IMR-90 (cell line): Measurements from ENCODE around the gene SRBD1. TPM values are rescaled to one million over a fixed set of nuclear protein-coding genes. Genes with fewer than 3 reads are reported as not detected.

ENCODE experiments used
- ATAC-seq: fragments of 200-7000 bp; cut with Tn5 transposase; 2 replicates; pipeline ENCODE4 v1.9.1; 2020; ENCODE audit warnings: low read depth, mild to moderate bottlenecking, moderate library complexity
- BruUV-seq: library from RNA; stranded (reverse); fragments of 400-500 nt; replicated peaks from 2 replicates; lab custom pipeline; 2021; lab: Mats Ljungman, UMichigan
- CTCF ChIA-PET: fragments of 300-600 bp; formaldehyde crosslinking; extraction: SDS; loops from one replicate; lab custom pipeline; 2021; ENCODE audit warnings: antibody characterized with exemption; lab: Yijun Ruan, JAX
- POLR2A ChIA-PET: fragments of 300-600 bp; sonication (Branson Sonifier 250); formaldehyde crosslinking; loops from one replicate; lab custom pipeline; 2022; ENCODE audit warnings: antibody characterized with exemption; ENCODE audit not compliant: unreplicated experiment; lab: Charles Lee
- DNase-seq: peaks from one replicate; pipeline ENCODE4 v3.0.0; 2013
- H2AFZ ChIP-seq: replicated peaks from 2 replicates; pipeline ENCODE3; 2013; ENCODE audit warnings: low read length, mild to moderate bottlenecking; ENCODE audit not compliant: poor library complexity
- H2AK5ac ChIP-seq: 2 replicates; pipeline ENCODE4 v1.6.1; 2013; ENCODE audit warnings: low read depth, low read length, inconsistent platforms
- H2AK9ac ChIP-seq: replicated peaks from 2 replicates; pipeline ENCODE3; 2013; ENCODE audit warnings: mild to moderate bottlenecking, low read depth, low read length, moderate library complexity; ENCODE audit not compliant: poor library complexity
- H2BK120ac ChIP-seq: 2 replicates; pipeline ENCODE4 v1.6.1; 2013; ENCODE audit warnings: low read depth, low read length, inconsistent platforms
- H2BK15ac ChIP-seq: 3 replicates; pipeline ENCODE4 v1.6.1; 2013; ENCODE audit warnings: low read depth, low read length, inconsistent platforms
- H2BK20ac ChIP-seq: 2 replicates; pipeline ENCODE4 v1.6.1; 2013; ENCODE audit warnings: low read depth, mild to moderate bottlenecking, inconsistent platforms, low read length, moderate library complexity
- H2BK5ac ChIP-seq: 2 replicates; pipeline ENCODE4 v1.6.1; 2013; ENCODE audit warnings: mild to moderate bottlenecking, low read depth, low read length, inconsistent platforms; ENCODE audit not compliant: poor library complexity, severe bottlenecking
- H3K14ac ChIP-seq: replicated peaks from 2 replicates; pipeline ENCODE4 v1.6.1; 2013; ENCODE audit warnings: low read depth, low read length, inconsistent platforms
- H3K18ac ChIP-seq: 2 replicates; pipeline ENCODE4 v1.6.1; 2013; ENCODE audit warnings: low read depth, low read length, control low read depth
- H3K23ac ChIP-seq: 2 replicates; pipeline ENCODE4 v1.6.1; 2013; ENCODE audit warnings: low read depth, low read length, inconsistent platforms
- H3K27ac ChIP-seq: 2 replicates; pipeline ENCODE4 v1.5.1; 2013; ENCODE audit warnings: mild to moderate bottlenecking, control low read depth, low read length; ENCODE audit not compliant: insufficient read depth
- H3K27me3 ChIP-seq: 2 replicates; pipeline ENCODE4 v1.6.1; 2013; ENCODE audit warnings: low read length; ENCODE audit not compliant: control insufficient read depth, insufficient read depth
- H3K36me3 ChIP-seq: 2 replicates; pipeline ENCODE4 v1.6.1; 2013; ENCODE audit warnings: low read length, mixed read lengths; ENCODE audit not compliant: control insufficient read depth, insufficient read depth
- H3K4ac ChIP-seq: 2 replicates; pipeline ENCODE4 v1.6.1; 2013; ENCODE audit warnings: low read depth, low read length, inconsistent platforms
- H3K4me1 ChIP-seq: 2 replicates; pipeline ENCODE4 v1.6.1; 2013; ENCODE audit warnings: low read length, mixed read lengths; ENCODE audit not compliant: control insufficient read depth, insufficient read depth
- H3K4me2 ChIP-seq: 2 replicates; pipeline ENCODE4 v1.6.1; 2013; ENCODE audit warnings: low read depth, mild to moderate bottlenecking, control low read depth, low read length, moderate library complexity
- H3K4me3 ChIP-seq: 2 replicates; pipeline ENCODE4 v1.5.1; 2013; ENCODE audit warnings: low read depth, mild to moderate bottlenecking, control low read depth, low read length, moderate library complexity; ENCODE audit not compliant: insufficient read depth
- H3K56ac ChIP-seq: 2 replicates; pipeline ENCODE4 v1.6.1; 2013; ENCODE audit warnings: low read length, inconsistent platforms; ENCODE audit not compliant: insufficient read depth; ENCODE audit errors: extremely low read depth
- H3K79me1 ChIP-seq, 2 experiments: 2 replicates each; pipeline ENCODE4 v1.6.1; 2013; ENCODE audit warnings: low read length in 2 of 2, inconsistent platforms in 1 of 2, low read depth in 1 of 2
- H3K9ac ChIP-seq: 2 replicates; pipeline ENCODE4 v1.6.1; 2013; ENCODE audit warnings: low read depth, low read length, control low read depth
- H3K9me1 ChIP-seq: 2 replicates; pipeline ENCODE4 v1.6.1; 2013; ENCODE audit warnings: low read length, inconsistent platforms; ENCODE audit not compliant: insufficient read depth
- H3K9me3 ChIP-seq: 2 replicates; pipeline ENCODE4 v1.6.1; 2013; ENCODE audit warnings: low read length; ENCODE audit not compliant: control insufficient read depth, insufficient read depth
- H4K20me1 ChIP-seq: 2 replicates; pipeline ENCODE4 v1.6.1; 2013; ENCODE audit warnings: low read length, inconsistent platforms; ENCODE audit not compliant: insufficient read depth
- H4K5ac ChIP-seq: 2 replicates; pipeline ENCODE4 v1.6.1; 2013; ENCODE audit warnings: mild to moderate bottlenecking, low read depth, low read length, control low read depth
- H4K8ac ChIP-seq, 2 experiments: 2 replicates each; pipeline ENCODE4 v1.6.1; 2013; ENCODE audit warnings: low read depth in 2 of 2, low read length in 2 of 2, control low read depth in 1 of 2, inconsistent platforms in 1 of 2
- H4K91ac ChIP-seq: 2 replicates; pipeline ENCODE4 v1.6.1; 2013; ENCODE audit warnings: low read depth, low read length, inconsistent platforms; ENCODE audit not compliant: insufficient read depth
- CEBPB ChIP-seq: IDR thresholded peaks from 2 replicates; pipeline ENCODE4 v1.6.1; 2012; ENCODE audit warnings: low read depth, low read length, improper control_type of control experiment
- SMC3 ChIP-seq: fragments of 150-350 bp; IDR thresholded peaks from 2 replicates; pipeline ENCODE4 v1.6.1; 2016; ENCODE audit warnings: low read depth, mild to moderate bottlenecking, antibody characterized with exemption, low read length, moderate library complexity
- WGBS, 2 experiments: methylation state at CpG; one replicate each; pipeline versions ENCODE4 v1.1.5 to v1.1.7; 2013; ENCODE audit warnings: missing lambda C conversion rate in 2 of 2; ENCODE audit not compliant: insufficient read length in 1 of 2; ENCODE audit errors: extremely low coverage in 2 of 2; 5-methylcytosine and 5-hydroxymethylcytosine counted together
- dilution Hi-C: fragments of 300-500 bp; cut with HindIII; formaldehyde crosslinking; loops from one replicate; pipeline ENCODE4 v1.14.3; 2018; ENCODE audit warnings: low sequenced_read_pairs; ENCODE audit not compliant: unreplicated experiment
- in situ Hi-C: fragments of 300-500 bp; cut with MboI; formaldehyde crosslinking; loops from 3 replicates; pipeline ENCODE4 v1.14.3; 2019; ENCODE audit warnings: low sequenced_read_pairs, inconsistent platforms, mixed read lengths
- intact Hi-C: fragments of 100-400 bp; cut with micrococcal nuclease; formaldehyde crosslinking; loops from 2 replicates; pipeline ENCODE4 v1.10.0; 2022
- polyA plus RNA-seq, 3 experiments: library from polyadenylated mRNA; depleted of rRNA; stranded (reverse); fragments of >200 nt; gene quantifications; 2 replicates each; pipeline ENCODE4 v1.2.3, GENCODE V29; 2012; ENCODE audit warnings: low replicate concordance in 1 of 3
- total RNA-seq: library from RNA; depleted of rRNA; stranded (reverse); fragments of >200 nt; gene quantifications from 2 replicates; pipeline ENCODE4 v1.2.3, GENCODE V29; 2012

Gene SRBD1
- total and polyA plus RNA-seq, 2 of the 4 experiments (the other 2 are of a cell fraction), result 3.5 to 14.7 TPM

DNA sequence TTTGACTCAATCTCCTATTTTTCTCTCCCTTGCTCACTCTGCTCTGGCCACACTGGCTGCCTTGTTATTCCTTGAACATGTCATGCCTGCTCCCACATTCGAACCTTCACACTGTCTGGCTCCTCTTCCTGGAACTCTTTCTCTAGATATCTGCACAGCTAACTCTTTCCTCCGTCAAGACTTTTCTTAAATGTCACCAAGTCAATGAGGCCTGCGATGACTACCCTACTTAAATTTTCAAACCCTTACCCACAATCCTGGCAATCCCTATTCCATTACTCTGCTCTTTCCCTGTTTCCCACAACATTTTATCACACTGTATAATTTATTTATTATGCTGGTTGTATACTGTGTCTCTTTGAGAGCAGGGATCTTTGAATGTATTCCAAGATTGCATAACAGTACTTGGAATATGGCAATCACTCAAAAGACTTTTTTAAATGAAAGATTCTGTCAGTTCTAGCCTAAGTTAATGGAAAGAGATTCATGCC, 206.2 kb downstream of the SRBD1 start:
- intact Hi-C loops, result no loop called here
- Histone ChIP-seq H3K18ac (no peak overlapping the region), H3K9ac (no peak overlapping the region), H2AFZ (no peak overlapping the region), H3K9me3 (no peaks in the 10 kb centered on the region), H3K23ac (no peak overlapping the region), H2AK5ac (no peak overlapping the region), H3K9me1 (no peaks in the 10 kb centered on the region), H4K20me1 (no peaks in the 10 kb centered on the region), H3K4me1 (peaks cover 3% of the 10 kb centered on the region), H3K4me3 (no peak overlapping the region), H2BK5ac (no peak overlapping the region), H2BK120ac (no peak overlapping the region), H3K27me3 (no peaks in the 10 kb centered on the region), H3K14ac (no peak overlapping the region), H2BK20ac (no peak overlapping the region), H3K36me3 (no peaks in the 10 kb centered on the region), H4K5ac (no peak overlapping the region), H2BK15ac (no peak overlapping the region), H4K8ac (no peak overlapping the region), H3K79me1 (no peaks in the 10 kb centered on the region), H3K56ac (no peak overlapping the region), H3K4me2 (no peak overlapping the region), H3K27ac (no peak overlapping the region), H3K4ac (no peak overlapping the region), H2AK9ac (no peak overlapping the region), H4K91ac (no peak overlapping the region)
- ChIA-PET CTCF (no interaction called here), POLR2A (no interaction called here)
- TF ChIP-seq SMC3, result no peak
- 0 out of 2 replicates have a peak, but pooled peaks have one; percentile 23 for TF ChIP-seq CEBPB
- in situ Hi-C loops, result no loop called here
- dilution Hi-C loops, result no loop called here
- 100% methylated on average over 1 of the region's 3 CpGs; no CpG with 5 or more reads in 1 of the 2 experiments for WGBS, 2 experiments
- DNase-seq (no peak), ATAC-seq (no peak)
- no TSS peak for BruUV-seq
